Activated CD4-positive, alpha-beta T cell treated with anti-CD3 and anti-CD28 coated beads, Interleukin-2, amount 10 ng/mL, durations not matched to agents 7 days and 5 days (primary cell): ENCODE data around the gene SPEF2. TPM values are rescaled to one million over a fixed set of nuclear protein-coding genes. Genes with fewer than 3 reads are reported as not detected.
"Not testable (repeated sequence)": the region's sequence is repeated elsewhere in the genome, so short reads cannot be mapped to it uniquely, and the experiment has no call there.

Experiments used
- CTCF ChIA-PET: fragments of 350-600 bp; sonication (Branson Sonifier 250); formaldehyde crosslinking; loops from one replicate; lab custom pipeline; 2021; ENCODE audit warnings: antibody characterized with exemption; lab: Charles Lee
- POLR2A ChIA-PET: fragments of 350-600 bp; sonication (Branson Sonifier 250); formaldehyde crosslinking; loops from one replicate; lab custom pipeline; 2021; ENCODE audit warnings: antibody characterized with exemption; lab: Charles Lee
- DNase-seq: peaks from one replicate; pipeline ENCODE4 v3.0.0-alpha.2; 2020
- H3K27ac Mint-ChIP-seq: one replicate; pipeline ENCODE4 v1.8.0; 2021; ENCODE audit warnings: mild to moderate bottlenecking, moderate library complexity, mixed read lengths
- H3K27me3 Mint-ChIP-seq: one replicate; pipeline ENCODE4 v1.8.0; 2021; ENCODE audit warnings: mixed read lengths
- H3K36me3 Mint-ChIP-seq: one replicate; pipeline ENCODE4 v1.8.0; 2021; ENCODE audit warnings: low read depth, mixed read lengths
- H3K4me1 Mint-ChIP-seq: one replicate; pipeline ENCODE4 v1.8.0; 2021; ENCODE audit warnings: mixed read lengths
- H3K4me3 Mint-ChIP-seq: one replicate; pipeline ENCODE4 v1.8.0; 2021; ENCODE audit warnings: mild to moderate bottlenecking, moderate library complexity, mixed read lengths
- H3K9me3 Mint-ChIP-seq: one replicate; pipeline ENCODE4 v1.8.0; 2021; ENCODE audit warnings: mixed read lengths
- total RNA-seq, 2 experiments: library from RNA; stranded (reverse); gene quantifications; one replicate each; pipeline ENCODE4 v1.2.3, GENCODE V29; 2021

SPEF2 gene
- total RNA-seq, 2 experiments from 2014 or later = 5.9 to 9.1 TPM

- DNase-seq = peak; percentile 75
- Mint-ChIP-seq H3K4me1 (peaks cover 93% of the 10 kb centered on the region), H3K9me3 (peaks cover 3% of the 10 kb centered on the region), H3K4me3 (peak overlapping the region; percentile 48), H3K27ac (peak overlapping the region; percentile 88), H3K36me3 (peaks cover 11% of the 10 kb centered on the region), H3K27me3 (no peaks in the 10 kb centered on the region)
- CTCF ChIA-PET = interaction anchor here (0.9 to 7.8 kb wide), 4 partner anchors 9 to 85 kb away, joined by 3 to 51 read pairs (median 6); no protein-coding TSS in a partner anchor
- POLR2A ChIA-PET = interaction anchor here (0.7 to 1.2 kb wide), 2 partner anchors 25 to 90 kb away, joined by 3 to 4 read pairs; no protein-coding TSS in a partner anchor
Observed at GRCh38 chr5:35830587-35830986, 212.9 kb downstream of the SPEF2 start.

GRCh38 chr5:35832762-35833161 is 215.1 kb downstream of the SPEF2 start:
- CTCF ChIA-PET = interaction anchor here (1.1 to 7.8 kb wide), 3 partner anchors 12 to 42 kb away, joined by 3 to 51 read pairs (median 5); no protein-coding TSS in a partner anchor
- POLR2A ChIA-PET = interaction anchor here (0.5 to 0.9 kb wide), 3 partner anchors 12 to 22 kb away, joined by 3 to 4 read pairs (median 3); no protein-coding TSS in a partner anchor
- peak overlapping the region; percentile 92 for H3K27ac Mint-ChIP-seq
- DNase-seq = no peak
- H3K4me3 Mint-ChIP-seq = peak overlapping the region; percentile 12
- H3K4me1 Mint-ChIP-seq = peaks cover 90% of the 10 kb centered on the region
- peaks cover 12% of the 10 kb centered on the region for H3K36me3 Mint-ChIP-seq
- no peaks in the 10 kb centered on the region for H3K27me3 Mint-ChIP-seq
- H3K9me3 Mint-ChIP-seq = peaks cover 4% of the 10 kb centered on the region

- ChIA-PET POLR2A (interaction anchor here (0.5 to 0.9 kb wide), 3 partner anchors 12 to 22 kb away, joined by 3 to 4 read pairs (median 3); no protein-coding TSS in a partner anchor), CTCF (interaction anchor here (1.1 to 7.8 kb wide), 3 partner anchors 12 to 43 kb away, joined by 3 to 51 read pairs (median 5); no protein-coding TSS in a partner anchor)
- Mint-ChIP-seq H3K36me3 (peaks cover 15% of the 10 kb centered on the region), H3K4me3 (peak overlapping the region; percentile 18), H3K27me3 (no peaks in the 10 kb centered on the region), H3K9me3 (peaks cover 4% of the 10 kb centered on the region), H3K27ac (peak overlapping the region; percentile 92), H3K4me1 (peaks cover 90% of the 10 kb centered on the region)
- no peak for DNase-seq
Observed at GRCh38 chr5:35833224-35833623, 215.6 kb downstream of the SPEF2 start.

- ChIA-PET CTCF (interaction anchor here (0.8 to 7.8 kb wide), 2 partner anchors 10 to 15 kb away, joined by 3 to 51 read pairs; no protein-coding TSS in a partner anchor), POLR2A (no interaction called here)
- DNase-seq = no peak
- peaks cover 32% of the 10 kb centered on the region for H3K36me3 Mint-ChIP-seq
- H3K27ac Mint-ChIP-seq = peak overlapping the region; percentile 92
- peaks cover 90% of the 10 kb centered on the region for H3K4me1 Mint-ChIP-seq
- peak overlapping the region; percentile 55 for H3K4me3 Mint-ChIP-seq
- peaks cover 8% of the 10 kb centered on the region for H3K9me3 Mint-ChIP-seq
- H3K27me3 Mint-ChIP-seq = no peaks in the 10 kb centered on the region
Observed at GRCh38 chr5:35835796-35836742, 218.4 kb downstream of the SPEF2 start.

GRCh38 chr5:35838370-35839042 is 220.8 kb downstream of the SPEF2 start:
- ChIA-PET CTCF (interaction anchor here (0.6 kb wide), 1 partner anchor 17 kb away, joined by 3 read pairs; no protein-coding TSS in a partner anchor), POLR2A (no interaction called here)
- H3K4me1 Mint-ChIP-seq = peaks cover 69% of the 10 kb centered on the region
- no peak overlapping the region for H3K4me3 Mint-ChIP-seq
- H3K9me3 Mint-ChIP-seq = peaks cover 20% of the 10 kb centered on the region
- H3K27ac Mint-ChIP-seq = peak overlapping the region; percentile 92
- H3K27me3 Mint-ChIP-seq = no peaks in the 10 kb centered on the region
- DNase-seq = no peak
- peaks cover 37% of the 10 kb centered on the region for H3K36me3 Mint-ChIP-seq

GRCh38 chr5:35842856-35843255 is 225.2 kb downstream of the SPEF2 start:
- ChIA-PET POLR2A (no interaction called here), CTCF (no interaction called here)
- H3K4me1 Mint-ChIP-seq = peaks cover 29% of the 10 kb centered on the region
- H3K27me3 Mint-ChIP-seq = no peaks in the 10 kb centered on the region
- H3K27ac Mint-ChIP-seq = no peak overlapping the region
- H3K9me3 Mint-ChIP-seq = peaks cover 43% of the 10 kb centered on the region
- no peak overlapping the region for H3K4me3 Mint-ChIP-seq
- no peak for DNase-seq
- H3K36me3 Mint-ChIP-seq = peaks cover 65% of the 10 kb centered on the region

- H3K4me3 Mint-ChIP-seq, POLR2A ChIA-PET, H3K27ac Mint-ChIP-seq, H3K27me3 Mint-ChIP-seq, DNase-seq: not testable (repeated sequence)
- Mint-ChIP-seq H3K4me1 (peaks cover 14% of the 10 kb centered on the region), H3K9me3 (peaks cover 45% of the 10 kb centered on the region), H3K36me3 (peaks cover 56% of the 10 kb centered on the region)
- CTCF ChIA-PET = interaction anchor here (1.5 kb wide), 1 partner anchor 21 kb away, joined by 3 read pairs; no protein-coding TSS in a partner anchor
Observed at GRCh38 chr5:35845508-35845907, 227.8 kb downstream of the SPEF2 start.

GRCh38 chr5:35847491-35847890 is 229.8 kb downstream of the SPEF2 start:
- ChIA-PET POLR2A (no interaction called here), CTCF (no interaction called here)
- peaks cover 44% of the 10 kb centered on the region for H3K9me3 Mint-ChIP-seq
- no peak overlapping the region for H3K4me3 Mint-ChIP-seq
- peaks cover 29% of the 10 kb centered on the region for H3K4me1 Mint-ChIP-seq
- H3K27me3 Mint-ChIP-seq = no peaks in the 10 kb centered on the region
- peaks cover 53% of the 10 kb centered on the region for H3K36me3 Mint-ChIP-seq
- no peak for DNase-seq
- H3K27ac Mint-ChIP-seq = no peak overlapping the region

- ChIA-PET POLR2A (no interaction called here), CTCF (no interaction called here)
- DNase-seq = no peak
- Mint-ChIP-seq H3K27me3 (no peaks in the 10 kb centered on the region), H3K36me3 (peaks cover 49% of the 10 kb centered on the region), H3K4me1 (peaks cover 34% of the 10 kb centered on the region), H3K9me3 (peaks cover 41% of the 10 kb centered on the region), H3K4me3 (no peak overlapping the region), H3K27ac (no peak overlapping the region)
Observed at GRCh38 chr5:35847961-35848360, 230.3 kb downstream of the SPEF2 start.

- Mint-ChIP-seq H3K9me3 (peaks cover 28% of the 10 kb centered on the region), H3K27ac (no peak overlapping the region), H3K4me3 (no peak overlapping the region), H3K36me3 (peaks cover 35% of the 10 kb centered on the region), H3K4me1 (peaks cover 53% of the 10 kb centered on the region), H3K27me3 (no peaks in the 10 kb centered on the region)
- DNase-seq = no peak
- ChIA-PET POLR2A (no interaction called here), CTCF (interaction anchor here (0.7 to 2.5 kb wide), 3 partner anchors 13 to 57 kb away, joined by 3 to 5 read pairs (median 3); no protein-coding TSS in a partner anchor)
Observed at GRCh38 chr5:35849860-35850259, 232.2 kb downstream of the SPEF2 start.

- peak overlapping the region; percentile 98 for H3K27ac Mint-ChIP-seq
- ChIA-PET POLR2A (interaction anchor here (0.7 kb wide), 1 partner anchor 24 kb away, joined by 9 read pairs; no protein-coding TSS in a partner anchor), CTCF (interaction anchor here (0.7 to 2.5 kb wide), 4 partner anchors 10 to 75 kb away, joined by 3 to 5 read pairs (median 3); no protein-coding TSS in a partner anchor)
- peaks cover 21% of the 10 kb centered on the region for H3K9me3 Mint-ChIP-seq
- H3K4me3 Mint-ChIP-seq = peak overlapping the region; percentile 29
- DNase-seq = no peak
- H3K36me3 Mint-ChIP-seq = peaks cover 23% of the 10 kb centered on the region
- peaks cover 64% of the 10 kb centered on the region for H3K4me1 Mint-ChIP-seq
- H3K27me3 Mint-ChIP-seq = no peaks in the 10 kb centered on the region
Observed at GRCh38 chr5:35850967-35851680, 233.5 kb downstream of the SPEF2 start.
